Bronchial epithelial cell (primary cell): Measurements from ENCODE around the gene EMC10. TPM values are rescaled to one million over a fixed set of nuclear protein-coding genes. Genes with fewer than 3 reads are reported as not detected.

Experiments
- DNase-seq: peaks from one replicate; pipeline ENCODE4 v3.0.0-alpha.2; 2010; ENCODE audit warnings: low read depth
- FAIRE-seq: peaks from 2 replicates; lab custom pipeline; 2011; peaks lifted over from hg19 to GRCh38; lab: Jason Lieb, UNC
- H3K27me3 ChIP-seq: 2 replicates; pipeline ENCODE4 v1.5.1; 2011; ENCODE audit warnings: low read length; ENCODE audit not compliant: control insufficient read depth, insufficient read depth
- H3K36me3 ChIP-seq: 2 replicates; pipeline ENCODE4 v1.5.1; 2011; ENCODE audit warnings: low read length; ENCODE audit not compliant: control insufficient read depth, insufficient read depth
- H3K4me3 ChIP-seq: 2 replicates; pipeline ENCODE4 v1.5.1; 2011; ENCODE audit warnings: mild to moderate bottlenecking, low read depth, low read length, control low read depth
- total RNA-seq: library from RNA; depleted of rRNA; stranded (reverse); fragments of >200 nt; gene quantifications from 2 replicates; pipeline ENCODE4 v1.2.1, GENCODE V29; 2014
- TF ChIP-seq, protein P1 (sequence below): IDR thresholded peaks from 2 replicates; pipeline ENCODE4 v1.5.1; 2011; ENCODE audit warnings: mild to moderate bottlenecking, moderate library complexity, low read length, control low read depth, inconsistent platforms; ENCODE audit not compliant: insufficient read depth, severe bottlenecking

EMC10 gene
- total RNA-seq, 1 donor from 2014 or later: 24.7 TPM

- DNase-seq (no peak), FAIRE-seq (no peak)
- TF ChIP-seq, protein P1, sequence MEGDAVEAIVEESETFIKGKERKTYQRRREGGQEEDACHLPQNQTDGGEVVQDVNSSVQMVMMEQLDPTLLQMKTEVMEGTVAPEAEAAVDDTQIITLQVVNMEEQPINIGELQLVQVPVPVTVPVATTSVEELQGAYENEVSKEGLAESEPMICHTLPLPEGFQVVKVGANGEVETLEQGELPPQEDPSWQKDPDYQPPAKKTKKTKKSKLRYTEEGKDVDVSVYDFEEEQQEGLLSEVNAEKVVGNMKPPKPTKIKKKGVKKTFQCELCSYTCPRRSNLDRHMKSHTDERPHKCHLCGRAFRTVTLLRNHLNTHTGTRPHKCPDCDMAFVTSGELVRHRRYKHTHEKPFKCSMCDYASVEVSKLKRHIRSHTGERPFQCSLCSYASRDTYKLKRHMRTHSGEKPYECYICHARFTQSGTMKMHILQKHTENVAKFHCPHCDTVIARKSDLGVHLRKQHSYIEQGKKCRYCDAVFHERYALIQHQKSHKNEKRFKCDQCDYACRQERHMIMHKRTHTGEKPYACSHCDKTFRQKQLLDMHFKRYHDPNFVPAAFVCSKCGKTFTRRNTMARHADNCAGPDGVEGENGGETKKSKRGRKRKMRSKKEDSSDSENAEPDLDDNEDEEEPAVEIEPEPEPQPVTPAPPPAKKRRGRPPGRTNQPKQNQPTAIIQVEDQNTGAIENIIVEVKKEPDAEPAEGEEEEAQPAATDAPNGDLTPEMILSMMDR: no peak
- Histone ChIP-seq H3K4me3 (no peak overlapping the region), H3K27me3 (no peaks in the 10 kb centered on the region), H3K36me3 (no peaks in the 10 kb centered on the region)
These were observed 16.9 kb downstream of the EMC10 start for GRCh38 chr19:50493171-50493570.

- Histone ChIP-seq H3K4me3 (no peak overlapping the region), H3K27me3 (no peaks in the 10 kb centered on the region), H3K36me3 (no peaks in the 10 kb centered on the region)
- peak; percentile 40 for FAIRE-seq
- DNase-seq: no peak
- TF ChIP-seq, protein P1: no peak
These were observed 18.1 kb downstream of the EMC10 start for GRCh38 chr19:50494186-50495019.

DNA sequence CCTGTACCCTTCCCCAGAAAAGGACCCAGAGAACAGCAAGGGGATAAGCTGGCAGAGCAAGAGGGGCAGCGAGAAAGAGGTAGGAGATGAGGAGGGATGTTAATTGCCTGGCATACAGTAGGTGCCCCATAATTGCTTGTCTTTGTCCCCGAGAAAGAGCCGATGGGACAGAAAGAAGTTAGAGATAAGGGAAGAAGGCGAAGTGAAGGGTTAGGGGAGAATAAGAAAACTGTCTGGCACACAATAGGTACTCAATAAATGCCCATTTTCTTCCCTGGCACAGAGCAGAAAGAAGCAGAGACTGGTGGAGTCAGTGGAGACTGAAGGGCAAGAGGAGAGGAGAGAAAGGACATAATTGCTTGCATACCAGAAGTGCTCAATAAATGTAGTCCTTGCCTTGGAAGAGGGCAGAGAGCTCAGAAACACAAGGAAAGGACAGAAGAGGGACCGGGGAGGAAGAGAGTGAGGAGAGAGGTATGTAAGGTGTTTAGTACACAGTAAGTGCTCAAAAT lies 18.8 kb downstream of the EMC10 start:
- Histone ChIP-seq H3K27me3 (no peaks in the 10 kb centered on the region), H3K36me3 (no peaks in the 10 kb centered on the region), H3K4me3 (no peak overlapping the region)
- FAIRE-seq (no peak), DNase-seq (no peak)
- TF ChIP-seq, protein P1: no peak

DNA sequence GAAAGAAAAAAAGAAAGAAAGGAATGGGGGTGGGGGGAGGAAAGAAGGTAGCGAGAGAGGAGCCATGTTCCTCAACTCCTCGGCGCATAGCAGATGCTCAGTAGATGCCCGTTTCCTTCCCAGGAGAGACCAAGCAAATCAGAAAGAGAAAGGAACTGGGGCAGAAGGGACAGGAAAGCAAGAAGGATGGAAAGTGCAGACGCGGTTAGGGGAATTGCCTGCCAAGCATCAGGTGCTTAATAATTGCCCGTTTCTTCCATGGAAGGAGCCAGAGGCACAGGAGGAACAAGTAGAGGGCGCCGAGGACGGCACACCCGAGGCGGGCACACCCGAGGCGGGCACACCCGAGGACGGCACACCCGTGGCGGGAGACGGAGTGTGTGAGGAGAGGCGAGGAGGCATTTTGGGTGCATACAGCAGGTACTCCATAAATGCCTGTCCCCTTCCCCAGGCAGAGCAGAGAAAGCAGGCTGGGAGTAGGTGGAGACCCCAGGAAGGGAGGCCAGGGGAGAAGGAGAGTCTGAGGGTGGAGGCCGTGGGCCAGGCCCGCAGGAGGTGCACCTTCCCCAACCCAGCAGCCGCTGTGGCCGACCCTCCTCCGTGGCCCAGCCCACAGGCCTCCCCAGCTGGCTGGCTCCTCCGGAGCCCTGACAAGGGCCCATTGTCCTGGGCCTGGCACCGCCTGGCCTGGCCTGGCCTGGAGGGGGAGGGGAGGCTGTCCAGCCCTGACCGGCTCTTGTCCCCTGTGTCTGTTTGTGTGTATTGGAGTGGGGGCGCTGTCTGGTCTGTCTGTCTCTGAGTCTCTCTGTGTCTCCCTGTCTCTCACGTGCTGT lies 20.1 kb downstream of the EMC10 start:
- no peak overlapping the region for H3K4me3 ChIP-seq
- no peaks in the 10 kb centered on the region for H3K27me3 ChIP-seq
- FAIRE-seq (no peak), DNase-seq (no peak)
- TF ChIP-seq, protein P1: no peak
- H3K36me3 ChIP-seq: no peaks in the 10 kb centered on the region

GRCh38 chr19:50497022-50497405 lies 20.7 kb downstream of the EMC10 start:
- DNase-seq (no peak), FAIRE-seq (no peak)
- H3K36me3 ChIP-seq: no peaks in the 10 kb centered on the region
- TF ChIP-seq, protein P1: no peak
- H3K27me3 ChIP-seq: no peaks in the 10 kb centered on the region
- no peak overlapping the region for H3K4me3 ChIP-seq
